GM19395 (cell line): Measurements from ENCODE around the gene TM7SF3.

Experiments
- ATAC-seq: cut with Tn5 transposase; IDR thresholded peaks from one replicate; pipeline ENCODE4 v1.9.1; 2021; ENCODE audit warnings: mild to moderate bottlenecking, moderate library complexity; ENCODE audit not compliant: unreplicated experiment

Gene TM7SF3

DNA sequence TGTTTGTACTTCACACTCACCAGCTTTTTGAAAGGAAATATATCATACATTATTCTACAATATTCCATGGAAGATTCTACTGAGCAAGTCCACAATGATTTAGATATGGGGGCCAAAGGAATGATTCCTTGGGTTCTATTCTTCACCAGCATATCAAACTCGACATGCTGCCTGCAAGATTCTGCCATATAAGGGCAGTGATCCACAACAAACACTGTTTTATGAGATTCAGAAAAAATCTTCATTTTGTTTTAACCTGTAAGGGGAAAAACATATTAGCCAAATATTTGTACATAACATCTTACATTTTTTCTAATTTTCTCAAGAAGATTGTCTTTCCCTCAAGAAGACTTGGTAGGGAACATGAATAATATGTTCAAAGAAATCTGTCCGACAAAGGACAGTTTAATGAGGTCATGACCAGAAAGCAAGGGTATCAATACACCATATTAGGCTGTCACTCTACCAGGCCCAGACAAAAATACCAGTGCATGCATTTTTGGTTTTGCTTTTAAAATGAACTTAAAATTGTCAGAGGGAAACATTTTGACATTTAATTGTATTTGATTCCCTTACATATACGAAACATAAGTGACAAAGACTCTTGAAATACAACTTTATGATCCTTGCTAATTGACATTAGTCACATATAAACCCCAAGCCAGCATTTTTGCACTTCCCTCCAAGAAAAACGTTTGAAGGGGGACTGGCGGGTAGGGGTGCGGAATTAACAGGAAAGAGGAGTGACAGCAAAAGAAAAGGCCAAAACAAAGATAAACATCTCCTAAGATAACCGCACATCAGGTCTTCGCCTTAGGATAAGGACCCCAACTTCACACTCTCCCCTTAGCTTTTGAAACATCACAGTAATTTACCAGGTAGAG is 77.4 kb downstream of the TM7SF3 start:
- no peak for ATAC-seq

DNA sequence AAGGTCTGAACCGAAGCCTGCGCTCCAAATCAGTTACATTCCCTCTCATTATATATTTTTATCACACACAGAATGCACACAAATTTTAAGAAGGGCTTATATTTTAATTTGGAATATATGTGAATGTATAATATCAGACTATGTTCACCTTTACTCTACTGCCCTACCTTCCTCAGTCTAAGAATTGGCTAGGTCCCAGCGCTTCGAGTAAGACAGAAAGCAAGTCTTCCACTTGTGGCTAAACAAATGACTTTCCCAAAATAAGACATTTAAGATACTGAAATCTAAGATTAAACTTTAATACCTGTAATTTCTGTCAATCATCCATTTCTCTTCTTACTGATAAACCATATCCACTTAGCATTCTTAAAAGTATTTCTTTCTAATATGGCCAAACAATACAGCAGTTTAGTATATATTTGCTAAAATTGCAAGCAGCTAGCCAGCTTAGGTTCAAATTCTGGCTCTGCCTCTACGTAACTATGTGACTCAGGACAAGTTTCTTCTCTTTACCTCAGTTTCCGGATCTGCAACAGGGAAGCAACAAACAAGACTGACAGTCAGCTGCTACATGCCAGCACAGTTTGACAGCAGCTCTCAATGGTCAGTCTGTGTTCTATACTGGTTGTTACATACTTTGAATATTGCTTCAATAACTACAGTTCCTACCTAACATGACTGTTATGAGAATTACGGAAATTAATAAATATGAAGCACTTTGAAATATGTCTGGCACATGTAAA is 78.4 kb downstream of the TM7SF3 start:
- no peak for ATAC-seq

DNA sequence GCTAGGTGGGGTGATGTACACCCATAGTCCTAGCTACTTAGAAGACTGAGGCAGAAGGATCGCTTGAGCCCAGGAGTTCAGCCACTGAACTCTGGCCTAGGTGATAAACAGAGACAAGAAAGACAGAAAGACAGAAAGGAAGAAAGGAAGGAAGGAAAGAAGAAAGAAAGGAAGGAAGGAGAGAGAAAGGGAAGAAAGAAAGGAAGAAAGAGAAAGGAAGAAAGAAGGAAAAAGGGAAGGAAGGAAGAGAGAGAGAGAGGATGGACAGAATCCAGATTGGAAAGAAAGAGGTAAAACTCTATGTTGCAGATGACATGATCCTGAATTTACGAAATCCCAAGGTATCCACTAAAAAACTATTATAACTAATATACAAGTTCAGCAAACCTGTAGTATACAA is 84.6 kb downstream of the TM7SF3 start:
- no peak for ATAC-seq

DNA sequence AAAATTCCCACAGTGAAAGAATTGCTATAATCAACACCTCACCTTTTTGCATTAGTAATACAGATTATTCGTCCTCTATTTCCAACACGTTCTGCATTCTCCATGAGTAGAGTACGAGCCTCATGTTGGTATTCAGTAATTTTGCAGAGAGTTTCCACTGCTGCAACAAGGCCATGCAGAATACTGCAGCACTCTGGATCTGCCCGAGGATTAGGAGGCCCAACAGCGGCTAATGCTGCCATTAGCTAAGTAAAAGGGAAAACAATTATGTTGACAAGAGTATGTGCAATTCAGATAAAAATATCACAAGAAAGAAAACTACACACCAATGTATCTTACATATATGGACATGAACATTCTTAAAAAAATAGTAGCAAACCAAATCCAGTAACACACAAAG is 85.5 kb downstream of the TM7SF3 start:
- ATAC-seq, result no peak
